ENCODE results near the gene DOCK4.

GRCh38 chr7:111958431-111958830, 247.8 kb downstream of the DOCK4 start:
- no peak for TF ChIP-seq YY1 (IDR thresholded peaks at IDR 0.05; ENCODE audit: insufficient read depth, insufficient read length)
- TF ChIP-seq SUZ12 (IDR thresholded peaks at IDR 0.05; ENCODE audit: extremely low read depth, insufficient read depth, insufficient read length): no peak

Measured in NT2/D1 (cell line).